Breast epithelium (tissue), 3 donors: ENCODE data around the gene MDGA2.

ENCODE experiments used
- POLR2A ChIP-seq: fragments of 450-650 bp; IDR thresholded peaks from one replicate; pipeline ENCODE4 v1.6.1; 2016; ENCODE audit warnings: antibody characterized with exemption, mild to moderate bottlenecking, moderate library complexity
- POLR2AphosphoS5 ChIP-seq, 3 donors: sonication (generic); formaldehyde crosslinking; IDR thresholded peaks; one replicate each; pipeline ENCODE4 v1.6.1; 2017; ENCODE audit warnings: antibody characterized with exemption in 3 of 3
- TF ChIP-seq, protein P1 (sequence below), 3 donors: fragments of 450-650 bp; IDR thresholded peaks; one replicate each; pipeline ENCODE4 v1.5.1; 2016 to 2017; ENCODE audit warnings: antibody characterized with exemption in 3 of 3, mild to moderate bottlenecking in 3 of 3, moderate library complexity in 3 of 3

DNA sequence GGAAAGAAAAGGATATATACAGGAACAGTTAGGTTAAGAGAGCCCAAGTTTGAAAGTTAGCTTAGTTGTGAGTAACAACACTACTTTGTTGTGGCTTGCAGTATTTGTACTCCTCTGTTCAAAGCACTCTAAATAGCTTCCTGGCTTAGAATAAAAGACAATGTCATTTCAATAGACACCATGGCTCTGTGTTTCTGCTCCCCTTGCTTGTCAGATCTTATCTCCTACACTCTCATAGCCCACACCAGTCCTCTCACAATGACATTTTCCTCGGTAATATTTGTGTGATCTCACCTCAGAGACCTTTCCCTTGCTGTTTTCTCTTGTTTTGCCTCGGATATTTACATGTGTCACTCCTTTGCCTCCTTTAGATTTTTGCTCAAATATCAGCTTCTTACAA, 418.4 kb downstream of the MDGA2 start:
- TF ChIP-seq, protein P1, sequence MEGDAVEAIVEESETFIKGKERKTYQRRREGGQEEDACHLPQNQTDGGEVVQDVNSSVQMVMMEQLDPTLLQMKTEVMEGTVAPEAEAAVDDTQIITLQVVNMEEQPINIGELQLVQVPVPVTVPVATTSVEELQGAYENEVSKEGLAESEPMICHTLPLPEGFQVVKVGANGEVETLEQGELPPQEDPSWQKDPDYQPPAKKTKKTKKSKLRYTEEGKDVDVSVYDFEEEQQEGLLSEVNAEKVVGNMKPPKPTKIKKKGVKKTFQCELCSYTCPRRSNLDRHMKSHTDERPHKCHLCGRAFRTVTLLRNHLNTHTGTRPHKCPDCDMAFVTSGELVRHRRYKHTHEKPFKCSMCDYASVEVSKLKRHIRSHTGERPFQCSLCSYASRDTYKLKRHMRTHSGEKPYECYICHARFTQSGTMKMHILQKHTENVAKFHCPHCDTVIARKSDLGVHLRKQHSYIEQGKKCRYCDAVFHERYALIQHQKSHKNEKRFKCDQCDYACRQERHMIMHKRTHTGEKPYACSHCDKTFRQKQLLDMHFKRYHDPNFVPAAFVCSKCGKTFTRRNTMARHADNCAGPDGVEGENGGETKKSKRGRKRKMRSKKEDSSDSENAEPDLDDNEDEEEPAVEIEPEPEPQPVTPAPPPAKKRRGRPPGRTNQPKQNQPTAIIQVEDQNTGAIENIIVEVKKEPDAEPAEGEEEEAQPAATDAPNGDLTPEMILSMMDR (IDR thresholded peaks at IDR 0.05) = no peak
- TF ChIP-seq POLR2AphosphoS5 (IDR thresholded peaks at IDR 0.05) (no peak), POLR2A (no peak)
